Measurements from ENCODE around the gene PIK3AP1. TPM values are rescaled to one million over a fixed set of nuclear protein-coding genes. Genes with fewer than 3 reads are reported as not detected.
A peak's percentile ranks its signal among the peaks of the same experiment; 100 is the strongest.

Gene PIK3AP1
- total RNA-seq, 1 experiment from 2014 or later: 1.6 TPM

- Histone ChIP-seq H3K27me3 (replicated peaks; ENCODE audit: control insufficient read depth, insufficient read depth, low read length) (no peaks in the 10 kb centered on the region), H3K9me3 (no peaks in the 10 kb centered on the region), H3K4me1 (no peaks in the 10 kb centered on the region), H3K4me3 (ENCODE audit: low read depth, low read length) (no peak overlapping the region), H3K36me3 (ENCODE audit: control insufficient read depth, insufficient read depth, low read length) (no peaks in the 10 kb centered on the region)
- no peaks in the 10 kb centered on the region for H3K36me3 Mint-ChIP-seq (ENCODE audit: insufficient read depth, unreplicated experiment)
- no peak for TF ChIP-seq CTCF (IDR thresholded peaks at IDR 0.05; ENCODE audit: insufficient read depth in 1 of 2, low read depth in 1 of 2, low read length in 1 of 2, severe bottlenecking in 1 of 2, unreplicated experiment in 1 of 2)
- BruUV-seq (replicated peaks): no TSS peak
- intact Hi-C loops (cut with micrococcal nuclease; ENCODE audit: unreplicated experiment): no loop called here
- H3K27me3 Mint-ChIP-seq (ENCODE audit: insufficient read depth, unreplicated experiment): no peaks in the 10 kb centered on the region
- no peak for DNase-seq
- H3K4me1 Mint-ChIP-seq (ENCODE audit: low read depth, unreplicated experiment): no peaks in the 10 kb centered on the region
- ChIA-PET CTCF (no interaction called here), POLR2A (no interaction called here)
- H3K27ac Mint-ChIP-seq (ENCODE audit: unreplicated experiment): no peak overlapping the region
- H3K4me3 Mint-ChIP-seq (ENCODE audit: unreplicated experiment): no peak overlapping the region
- H3K9me3 Mint-ChIP-seq (ENCODE audit: unreplicated experiment): no peaks in the 10 kb centered on the region
These were observed 31.5 kb downstream of the PIK3AP1 start for GRCh38 chr10:96688789-96689188.

- BruUV-seq (replicated peaks): no TSS peak
- Histone ChIP-seq H3K27me3 (replicated peaks; ENCODE audit: control insufficient read depth, insufficient read depth, low read length) (no peaks in the 10 kb centered on the region), H3K4me1 (no peaks in the 10 kb centered on the region), H3K36me3 (ENCODE audit: control insufficient read depth, insufficient read depth, low read length) (no peaks in the 10 kb centered on the region), H3K9me3 (no peaks in the 10 kb centered on the region), H3K4me3 (ENCODE audit: low read depth, low read length) (no peak overlapping the region)
- H3K27me3 Mint-ChIP-seq (ENCODE audit: insufficient read depth, unreplicated experiment): no peaks in the 10 kb centered on the region
- ChIA-PET POLR2A (no interaction called here), CTCF (no interaction called here)
- no peaks in the 10 kb centered on the region for H3K36me3 Mint-ChIP-seq (ENCODE audit: insufficient read depth, unreplicated experiment)
- TF ChIP-seq CTCF (IDR thresholded peaks at IDR 0.05; ENCODE audit: insufficient read depth in 1 of 2, low read depth in 1 of 2, low read length in 1 of 2, severe bottlenecking in 1 of 2, unreplicated experiment in 1 of 2): no peak
- DNase-seq: no peak
- no peak overlapping the region for H3K4me3 Mint-ChIP-seq (ENCODE audit: unreplicated experiment)
- no peaks in the 10 kb centered on the region for H3K4me1 Mint-ChIP-seq (ENCODE audit: low read depth, unreplicated experiment)
- intact Hi-C loops (cut with micrococcal nuclease; ENCODE audit: unreplicated experiment): no loop called here
- H3K27ac Mint-ChIP-seq (ENCODE audit: unreplicated experiment): peak overlapping the region; percentile 3
- H3K9me3 Mint-ChIP-seq (ENCODE audit: unreplicated experiment): no peaks in the 10 kb centered on the region
These were observed 32.8 kb downstream of the PIK3AP1 start for GRCh38 chr10:96687317-96688012.

GRCh38 chr10:96686514-96686913 lies 33.8 kb downstream of the PIK3AP1 start:
- ChIA-PET POLR2A (no interaction called here), CTCF (interaction anchor here (0.6 kb wide), 1 partner anchor 64 kb away, joined by 3 read pairs; no protein-coding TSS in a partner anchor)
- no peak for TF ChIP-seq CTCF (IDR thresholded peaks at IDR 0.05; ENCODE audit: insufficient read depth in 1 of 2, low read depth in 1 of 2, low read length in 1 of 2, severe bottlenecking in 1 of 2, unreplicated experiment in 1 of 2)
- DNase-seq: no peak
- Histone ChIP-seq H3K4me1 (no peaks in the 10 kb centered on the region), H3K4me3 (ENCODE audit: low read depth, low read length) (no peak overlapping the region), H3K27me3 (replicated peaks; ENCODE audit: control insufficient read depth, insufficient read depth, low read length) (no peaks in the 10 kb centered on the region), H3K36me3 (ENCODE audit: control insufficient read depth, insufficient read depth, low read length) (no peaks in the 10 kb centered on the region), H3K9me3 (no peaks in the 10 kb centered on the region)
- intact Hi-C loops (cut with micrococcal nuclease; ENCODE audit: unreplicated experiment): no loop called here
- Mint-ChIP-seq H3K27me3 (ENCODE audit: insufficient read depth, unreplicated experiment) (no peaks in the 10 kb centered on the region), H3K4me3 (ENCODE audit: unreplicated experiment) (no peak overlapping the region), H3K36me3 (ENCODE audit: insufficient read depth, unreplicated experiment) (no peaks in the 10 kb centered on the region), H3K9me3 (ENCODE audit: unreplicated experiment) (no peaks in the 10 kb centered on the region), H3K27ac (ENCODE audit: unreplicated experiment) (no peak overlapping the region), H3K4me1 (ENCODE audit: low read depth, unreplicated experiment) (no peaks in the 10 kb centered on the region)
- BruUV-seq (replicated peaks): no TSS peak

Measured in Caco-2 (cell line).